Stimulated activated CD8-positive, alpha-beta memory T cell treated with anti-CD3 and anti-CD28 coated beads, Interleukin-15, amount 100 ng/mL, for 48 hours (primary cell): ENCODE measurements around the gene ITPK1.

Experiments
- DNase-seq, 2 donors: peaks; one replicate each; pipeline ENCODE4 v3.0.0-alpha.2; 2020; ENCODE audit warnings: low read depth in 2 of 2

Gene ITPK1

DNA sequence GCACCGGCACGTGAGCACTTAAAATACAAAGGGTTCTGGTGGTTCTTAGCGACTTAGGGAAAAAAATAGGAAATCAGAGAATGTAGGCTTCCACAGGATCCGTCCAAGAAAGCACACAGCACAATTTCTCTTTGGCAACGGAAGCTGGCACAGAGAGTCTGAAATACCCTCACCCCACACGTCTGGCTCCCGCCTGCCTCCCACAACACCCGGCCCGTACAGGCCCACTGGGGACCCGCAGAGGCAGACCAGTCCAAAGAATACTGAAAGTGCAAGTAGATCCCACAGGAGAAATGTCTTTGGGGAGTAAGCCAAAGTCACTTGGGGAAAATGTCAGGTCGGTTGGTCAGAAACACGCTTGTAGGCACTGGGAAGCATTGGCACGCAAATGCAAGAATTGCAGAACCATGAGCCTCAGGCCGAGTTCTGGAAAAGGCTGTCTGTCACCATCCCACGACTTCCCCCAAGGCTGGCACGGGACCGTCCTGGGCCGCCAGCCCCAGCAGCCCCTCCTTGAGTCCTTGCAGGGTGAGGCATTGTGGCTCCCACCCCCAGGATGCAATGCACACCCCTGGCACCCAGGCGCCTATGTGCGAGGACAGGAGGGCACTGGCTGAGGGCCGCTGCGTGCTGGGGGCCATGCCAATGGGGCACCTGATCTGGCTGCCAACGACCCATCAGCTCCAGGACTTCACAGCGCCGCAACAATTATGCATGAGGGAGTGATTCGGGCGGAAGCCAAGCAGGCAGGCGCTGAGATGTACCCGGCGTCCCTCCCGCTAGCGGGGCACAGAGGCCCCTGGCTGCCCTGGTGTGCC is 163.0 kb downstream of the ITPK1 start:
- DNase-seq = no peak

GRCh38 chr14:92951912-92952471 is 163.7 kb downstream of the ITPK1 start:
- peak; percentile 66 to 69 for DNase-seq

GRCh38 chr14:92951261-92951660 is 164.5 kb downstream of the ITPK1 start:
- DNase-seq = no peak

- no peak for DNase-seq
These were observed 165.0 kb downstream of the ITPK1 start for GRCh38 chr14:92950773-92951172.

- no peak for DNase-seq
These were observed 165.6 kb downstream of the ITPK1 start for GRCh38 chr14:92950193-92950540.

GRCh38 chr14:92949496-92950192 is 166.1 kb downstream of the ITPK1 start:
- no peak for DNase-seq

DNA sequence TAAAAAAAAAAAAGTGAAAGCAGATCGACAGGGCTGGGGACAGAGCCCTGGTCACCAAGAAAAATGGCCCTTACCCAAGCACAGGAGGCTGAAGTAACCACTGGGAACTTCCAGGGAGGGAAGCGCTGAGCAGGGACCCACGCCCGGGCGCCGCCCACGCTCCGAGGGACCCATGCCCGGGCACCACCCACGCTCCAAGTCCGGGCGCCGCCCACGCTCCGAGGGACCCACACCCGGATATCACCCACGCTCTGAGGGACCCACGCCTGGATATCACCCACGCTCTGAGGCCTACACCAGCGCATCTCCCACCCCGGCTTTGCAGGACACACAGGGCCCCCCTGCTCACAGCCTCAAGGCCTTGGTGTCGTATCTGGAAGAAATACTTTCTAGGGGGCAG is 167.1 kb downstream of the ITPK1 start:
- no peak for DNase-seq

DNA sequence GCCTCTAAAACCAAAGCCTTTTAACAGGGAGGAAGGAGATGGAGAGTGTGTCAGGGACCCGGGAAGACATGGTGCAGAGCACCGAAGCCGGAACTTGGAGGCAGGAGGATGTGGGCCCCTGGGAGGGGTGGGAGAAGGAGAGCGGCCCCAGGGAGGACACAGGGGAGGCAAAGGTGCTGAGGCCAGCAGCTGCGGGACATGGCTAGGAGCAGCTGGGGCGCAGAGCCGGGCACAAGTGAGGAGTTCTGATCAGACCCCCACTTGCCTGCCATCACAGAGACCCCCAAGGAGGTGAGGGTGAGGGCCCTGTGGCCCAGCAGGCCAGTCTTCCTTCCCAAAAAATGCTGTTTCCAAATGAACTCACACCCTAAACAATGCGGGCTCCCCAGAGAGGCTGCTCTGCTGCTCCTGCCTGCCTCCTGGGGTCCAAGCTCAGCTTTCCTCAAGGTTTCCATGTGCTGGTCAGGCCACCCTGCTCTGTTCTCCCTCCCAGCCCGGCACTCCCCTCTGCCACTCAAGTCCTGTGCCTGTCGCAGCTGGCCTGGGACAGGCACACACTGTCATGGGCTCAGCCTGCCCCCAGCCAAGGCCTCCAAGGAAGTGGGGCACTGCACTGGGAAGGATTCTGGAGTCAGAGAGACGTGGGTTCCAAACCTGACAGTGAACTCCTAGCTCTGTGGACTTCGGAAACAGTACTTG is 168.7 kb downstream of the ITPK1 start:
- DNase-seq = no peak

DNA sequence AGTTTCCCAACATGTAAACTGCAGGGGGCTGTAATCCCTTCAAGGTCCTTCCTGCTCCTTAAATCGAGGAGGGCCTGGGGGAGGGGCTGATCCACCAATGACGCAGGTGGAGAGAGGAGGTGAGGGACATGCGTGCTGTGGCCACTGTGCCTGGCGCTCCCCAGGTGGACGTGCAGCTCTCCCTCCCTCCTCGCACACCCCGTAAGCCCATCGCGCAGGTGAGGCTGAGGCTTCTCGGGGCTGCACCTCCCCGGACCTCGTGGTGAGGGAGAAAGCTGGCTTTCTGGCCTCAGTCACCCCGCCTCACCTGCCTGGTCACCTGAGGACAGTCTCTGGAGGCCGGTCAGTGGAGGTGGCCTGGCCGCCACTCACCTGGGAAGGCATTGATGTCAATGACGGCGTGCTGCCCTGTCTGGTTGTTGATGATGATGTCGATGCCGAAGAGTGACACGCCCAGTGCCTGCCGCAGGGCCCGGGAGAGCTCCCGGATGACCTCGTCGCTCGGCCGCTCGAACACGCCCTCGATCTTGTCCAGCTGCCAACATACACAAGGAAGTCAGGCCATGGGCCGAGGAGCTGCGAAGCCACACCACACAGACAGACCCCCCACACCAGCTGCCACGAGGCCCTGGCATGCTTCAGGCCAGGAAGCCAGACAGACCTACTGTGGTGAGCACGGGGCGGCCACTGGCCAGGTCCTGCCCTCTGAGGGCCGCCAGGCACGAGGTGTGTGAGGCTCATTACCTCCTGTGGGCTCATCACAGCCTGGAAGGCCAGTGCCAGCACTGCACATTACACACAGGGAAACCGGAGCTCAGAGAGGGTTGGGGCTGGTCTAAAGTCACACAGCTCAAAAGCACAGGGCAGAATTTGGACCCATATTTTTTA is 169.5 kb downstream of the ITPK1 start:
- DNase-seq = no peak

- no peak for DNase-seq
These were observed 170.2 kb downstream of the ITPK1 start for GRCh38 chr14:92945544-92945943.

- DNase-seq = no peak
These were observed 170.7 kb downstream of the ITPK1 start for GRCh38 chr14:92944976-92945375.

- no peak for DNase-seq
These were observed 171.7 kb downstream of the ITPK1 start for GRCh38 chr14:92943855-92944570.

DNA sequence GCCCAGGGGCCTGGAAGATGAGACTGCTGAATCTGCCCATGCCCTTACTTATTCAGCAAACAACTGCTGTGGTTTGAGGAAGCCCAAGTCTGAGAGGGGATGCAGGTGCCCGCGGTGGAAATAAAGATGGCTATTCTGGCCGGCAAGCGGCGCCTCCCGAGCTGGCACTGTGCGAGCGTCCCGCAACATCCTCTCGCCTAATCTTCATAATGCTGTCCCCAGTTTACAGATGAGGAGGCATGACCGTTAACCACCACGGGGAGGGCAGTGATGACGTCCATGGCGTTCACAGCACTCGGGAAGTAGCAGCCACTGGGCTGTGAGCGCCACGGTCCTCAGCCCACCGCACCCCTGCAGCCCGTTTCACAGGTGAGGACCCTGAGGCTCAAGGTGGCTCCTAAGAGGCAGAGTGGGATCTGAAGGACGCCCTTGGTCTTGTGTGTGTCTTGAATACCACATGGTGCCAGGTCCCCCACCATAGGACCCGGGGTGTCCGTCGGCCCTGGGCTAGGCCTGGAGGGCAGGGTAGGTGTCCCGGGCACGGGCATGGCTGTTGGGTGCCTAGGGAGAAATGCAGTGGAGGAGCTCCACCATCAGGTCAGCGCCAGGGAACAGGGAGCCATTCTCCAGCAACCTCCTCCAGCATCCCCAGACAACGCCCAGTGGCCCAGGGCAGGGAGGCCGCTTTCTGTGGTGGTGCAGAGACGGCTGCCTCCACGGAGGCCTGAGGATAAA is 172.6 kb downstream of the ITPK1 start:
- no peak for DNase-seq

- no peak for DNase-seq
These were observed 173.1 kb downstream of the ITPK1 start for GRCh38 chr14:92942576-92942975.

DNA sequence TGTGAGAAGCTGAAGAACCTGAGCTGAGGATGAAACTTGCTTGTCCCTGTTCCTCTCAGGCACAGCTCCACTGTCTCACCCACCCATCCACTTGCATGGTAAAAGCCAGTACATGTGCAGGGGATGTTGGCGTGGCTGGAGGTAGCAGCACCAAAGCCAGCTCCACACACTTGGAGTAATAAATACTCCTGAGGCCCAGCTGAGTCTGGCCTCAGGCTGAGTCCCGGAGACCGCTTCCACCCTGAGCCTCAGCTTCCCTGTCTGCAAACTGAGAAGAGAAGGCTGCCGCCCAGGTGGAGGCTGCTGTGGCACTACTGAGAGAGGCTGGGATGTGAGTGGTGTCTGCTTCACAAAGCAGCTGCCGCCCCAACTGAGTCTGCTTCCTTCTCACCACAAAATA is 173.6 kb downstream of the ITPK1 start:
- DNase-seq = no peak

DNA sequence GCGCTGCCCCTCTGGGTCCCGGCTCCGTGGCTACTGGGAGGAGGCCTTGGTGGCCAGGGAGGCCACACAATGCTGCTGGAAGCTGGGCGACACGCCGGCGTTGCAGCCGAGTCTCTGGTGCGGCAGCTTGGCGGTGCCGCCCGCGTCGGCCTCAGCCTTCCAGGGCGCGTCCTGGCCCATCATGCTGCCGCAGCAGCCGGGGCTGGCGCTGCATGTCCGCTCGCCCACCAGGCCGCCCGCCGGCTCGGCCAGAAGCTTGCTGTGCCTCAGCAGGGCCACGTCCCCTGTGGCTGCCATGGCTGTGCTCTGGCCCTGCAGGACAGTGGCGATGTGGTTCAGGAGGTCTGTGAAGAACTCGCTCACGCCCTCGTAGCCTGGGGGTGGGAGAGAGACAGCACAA is 174.2 kb downstream of the ITPK1 start:
- DNase-seq = no peak

DNA sequence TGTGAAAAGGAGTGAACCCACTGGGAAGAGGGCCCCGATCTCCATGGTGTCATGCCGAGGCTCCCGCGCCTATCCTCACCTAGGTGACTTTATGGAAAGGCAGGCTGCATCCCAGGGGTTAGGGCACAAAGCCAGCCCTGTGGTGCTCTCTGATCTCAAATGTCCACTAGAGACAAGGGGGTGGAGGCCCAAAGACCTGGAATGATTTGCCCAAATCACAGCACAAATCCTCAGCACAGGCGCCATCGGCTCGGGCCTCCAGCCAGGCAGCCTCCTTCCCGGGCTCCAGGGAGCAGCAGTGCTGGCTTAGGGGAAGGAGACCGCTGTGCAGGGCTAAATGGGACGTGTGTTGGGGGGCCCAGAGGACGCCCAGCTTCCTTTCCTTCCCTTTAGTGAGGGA is 175.2 kb downstream of the ITPK1 start:
- no peak for DNase-seq

DNA sequence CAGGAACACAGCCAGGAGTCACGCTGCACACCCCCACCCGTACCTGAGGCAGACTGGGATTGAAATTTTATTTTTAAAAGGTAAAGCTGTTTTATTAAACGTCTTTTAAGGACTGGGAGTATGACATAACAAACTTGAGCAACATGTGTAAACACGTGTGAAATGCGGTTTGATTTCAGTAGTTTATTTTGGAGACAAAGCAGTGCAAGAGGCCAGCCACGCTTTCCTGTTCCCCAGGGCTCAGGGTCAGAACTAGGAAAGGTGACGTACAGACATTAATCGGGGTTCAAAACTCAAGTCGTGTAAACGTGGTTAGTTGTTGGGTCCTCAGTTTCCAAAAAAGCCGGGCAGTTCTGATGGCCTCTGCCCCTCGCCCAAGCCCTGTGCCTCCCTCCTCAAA is 176.0 kb downstream of the ITPK1 start:
- DNase-seq = no peak

DNA sequence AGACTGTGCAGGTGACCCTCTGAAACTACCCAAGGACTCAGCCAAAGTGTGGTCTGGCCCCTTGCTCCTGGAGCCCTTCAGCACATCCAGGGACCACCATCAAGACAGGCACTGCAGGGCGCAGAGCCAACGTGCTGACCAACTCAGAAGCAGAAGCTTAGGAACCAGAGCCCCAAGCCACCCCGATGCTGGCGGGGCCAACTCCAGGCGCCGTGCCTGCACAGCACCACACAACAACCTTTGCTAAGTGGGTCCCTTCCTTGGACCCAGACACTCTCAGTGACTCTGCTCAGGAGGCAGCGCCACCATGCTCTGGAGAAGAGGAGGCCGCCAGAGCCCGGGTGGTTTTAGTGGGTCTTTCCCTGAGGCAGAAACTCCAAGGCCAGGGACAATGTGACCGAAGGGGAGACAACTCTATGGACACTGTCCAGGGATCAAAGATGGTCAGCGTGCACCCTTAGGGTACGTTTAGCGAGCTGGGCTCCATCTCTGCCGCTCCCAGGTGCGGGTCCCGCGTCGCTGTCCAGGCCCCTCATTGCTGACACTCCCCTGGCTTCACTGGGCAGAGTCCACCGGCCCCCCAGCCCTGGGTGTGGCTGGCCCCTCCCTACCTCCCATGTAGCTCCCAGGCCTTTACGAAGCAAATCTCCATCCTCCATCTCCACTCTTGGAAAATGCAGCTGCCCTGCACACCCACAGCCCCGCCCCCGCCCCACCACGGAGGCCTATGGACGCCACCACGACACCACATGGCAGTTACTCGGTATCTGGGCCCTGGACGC is 176.6 kb downstream of the ITPK1 start:
- DNase-seq = no peak
